ENCODE measurements around the gene GTF2H4. TPM values are rescaled to one million over a fixed set of nuclear protein-coding genes. Genes with fewer than 3 reads are reported as not detected.
"Not testable (repeated sequence)": the region's sequence is repeated elsewhere in the genome, so short reads cannot be mapped to it uniquely, and the experiment has no call there.

The GTF2H4 gene
- total and polyA plus RNA-seq, 8 donors, result 29.5 to 59.5 (median 49.6) TPM

GRCh38 chr6:30926644-30927043 lies 18.6 kb downstream of the GTF2H4 start:
- intact Hi-C loops (cut with DNase I), result no loop called here
- no peak for TF ChIP-seq CTCF (IDR thresholded peaks at IDR 0.05)
- peak; percentile 87 for ATAC-seq
- no peaks in the 10 kb centered on the region for H3K4me1 ChIP-seq
- DNase-seq, result peak in 2 of 4 donors; percentile 73 to 82
- peaks cover 0 to 7% of the 10 kb centered on the region in 2 donors for H3K9me3 ChIP-seq
- H3K27ac ChIP-seq, result peak overlapping the region; percentile 53 to 64
- no peaks in the 10 kb centered on the region for H3K27me3 ChIP-seq
- H3K4me3 ChIP-seq, result no peak overlapping the region
- peaks cover 0 to 54% of the 10 kb centered on the region in 2 donors for H3K36me3 ChIP-seq

- H3K27me3 ChIP-seq; ATAC-seq; H3K4me3 ChIP-seq; H3K9me3 ChIP-seq; DNase-seq; intact Hi-C loops (cut with DNase I); H3K4me1 ChIP-seq: not testable (repeated sequence)
- H3K27ac ChIP-seq, result peak overlapping the region; percentile 53 to 64
- H3K36me3 ChIP-seq, result peaks cover 0 to 49% of the 10 kb centered on the region in 2 donors
These were observed 19.1 kb downstream of the GTF2H4 start for GRCh38 chr6:30927080-30927479.

DNA sequence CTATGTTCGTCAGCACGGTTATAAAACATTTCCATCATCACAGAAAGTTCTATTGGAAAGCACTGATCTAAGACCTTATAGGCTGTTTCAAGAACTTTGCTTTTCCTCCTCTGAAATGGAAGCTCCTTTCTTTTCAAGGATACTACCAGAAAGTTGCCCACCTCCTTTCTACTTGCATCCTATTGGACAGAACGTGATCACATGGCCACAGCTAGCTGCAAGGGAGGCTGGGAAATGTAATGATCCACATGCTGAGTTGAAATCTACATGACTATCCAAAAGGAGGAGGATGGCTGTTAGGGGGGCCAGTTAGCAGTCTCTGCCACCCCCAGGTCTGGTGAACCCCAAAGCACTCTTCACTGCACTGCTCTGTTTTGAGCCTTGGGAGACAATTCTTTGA lies 20.7 kb downstream of the GTF2H4 start:
- DNase-seq, result no peak
- Histone ChIP-seq H3K4me1 (peaks cover 0 to under 1% of the 10 kb centered on the region in 2 donors), H3K27ac (peak overlapping the region in 1 of 2 donors; percentile 33), H3K36me3 (peaks cover 0 to 33% of the 10 kb centered on the region in 2 donors), H3K27me3 (no peaks in the 10 kb centered on the region), H3K4me3 (no peak overlapping the region), H3K9me3 (peaks cover 0 to 7% of the 10 kb centered on the region in 2 donors)
- TF ChIP-seq CTCF (IDR thresholded peaks at IDR 0.05), result no peak
- no peak for ATAC-seq
- intact Hi-C loops (cut with DNase I), result no loop called here

DNA sequence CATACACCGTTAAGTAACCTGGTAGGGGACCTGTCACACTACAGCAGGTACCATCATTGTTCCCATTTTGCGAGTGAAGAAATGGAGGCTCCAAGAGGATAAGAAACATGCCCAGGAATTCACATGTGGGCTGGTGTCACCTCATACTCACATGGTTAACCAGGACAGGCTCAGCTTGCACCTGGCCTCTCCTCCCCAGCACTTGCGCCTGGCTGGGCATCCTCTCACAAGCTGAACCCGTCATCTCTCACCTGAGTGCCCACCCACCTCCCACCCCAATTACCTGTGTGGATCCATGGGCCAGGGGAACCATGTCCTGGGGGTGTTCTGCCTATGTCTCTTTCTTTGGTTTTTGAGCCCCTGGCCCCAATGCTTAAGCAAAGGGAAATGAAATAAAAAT lies 22.5 kb downstream of the GTF2H4 start:
- H3K27me3 ChIP-seq, result no peaks in the 10 kb centered on the region
- peak overlapping the region; percentile 48 to 85 for H3K27ac ChIP-seq
- peak overlapping the region in 1 of 2 donors; percentile 44 for H3K4me3 ChIP-seq
- peaks cover 0 to 7% of the 10 kb centered on the region in 2 donors for H3K9me3 ChIP-seq
- H3K4me1 ChIP-seq, result peaks cover 0 to 9% of the 10 kb centered on the region in 2 donors
- no peak for TF ChIP-seq CTCF (IDR thresholded peaks at IDR 0.05)
- H3K36me3 ChIP-seq, result peaks cover 0 to 15% of the 10 kb centered on the region in 2 donors
- intact Hi-C loops (cut with DNase I), result no loop called here
- DNase-seq (no peak), ATAC-seq (peak; percentile 25)

DNA sequence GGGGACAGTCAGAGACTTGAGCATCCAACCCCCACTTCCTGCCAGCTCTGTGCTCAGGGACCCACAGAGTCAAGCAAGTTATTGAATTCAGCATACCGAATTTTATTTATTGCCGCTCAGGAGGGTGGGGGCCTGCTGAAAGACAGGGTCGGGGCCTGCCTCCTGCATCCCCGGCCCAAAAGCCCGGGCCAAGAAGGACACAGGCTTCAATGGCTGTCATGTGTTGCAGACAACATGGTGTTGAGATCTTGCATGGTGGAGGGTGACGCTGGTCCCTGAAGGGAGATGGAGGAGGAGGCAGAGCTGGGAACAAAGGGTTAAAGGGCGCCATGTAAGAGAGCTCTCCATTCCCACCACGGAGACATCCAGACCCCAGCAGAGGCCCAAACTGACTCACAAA lies 23.3 kb downstream of the GTF2H4 start:
- peak overlapping the region; percentile 48 to 85 for H3K27ac ChIP-seq
- peaks cover 0 to 7% of the 10 kb centered on the region in 2 donors for H3K9me3 ChIP-seq
- ATAC-seq (no peak), DNase-seq (no peak)
- TF ChIP-seq CTCF (IDR thresholded peaks at IDR 0.05), result no peak
- peak overlapping the region; percentile 29 to 44 for H3K4me3 ChIP-seq
- H3K4me1 ChIP-seq, result peaks cover 0 to 9% of the 10 kb centered on the region in 2 donors
- H3K36me3 ChIP-seq, result peaks cover 0 to 7% of the 10 kb centered on the region in 2 donors
- intact Hi-C loops (cut with DNase I), result no loop called here
- no peaks in the 10 kb centered on the region for H3K27me3 ChIP-seq
